ENCODE data around the gene ZFP69B.

DNA sequence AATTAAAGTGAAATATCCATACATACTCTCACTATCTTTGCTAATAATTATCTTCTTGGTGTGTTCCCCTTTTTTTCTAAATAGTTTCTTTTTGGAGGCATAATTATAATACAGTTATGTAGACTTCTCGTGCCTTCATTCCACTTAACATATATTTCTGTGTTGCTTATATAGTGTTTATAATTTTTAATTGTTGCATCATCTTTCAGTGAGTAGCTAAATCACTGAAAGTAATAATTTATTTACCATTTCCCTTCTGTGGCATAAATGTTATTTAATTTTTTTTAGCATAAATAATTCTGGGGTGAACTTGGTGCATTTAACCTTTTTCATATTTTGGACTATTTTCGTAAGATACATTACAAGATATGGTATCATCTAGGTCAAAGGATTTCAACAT lies 38.4 kb upstream of the ZFP69B start:
- no peak for TF ChIP-seq EZH2 (IDR thresholded peaks at IDR 0.05; ENCODE audit: borderline replicate concordance, insufficient read depth, low read depth, low read length, poor library complexity, severe bottlenecking)
- TF ChIP-seq, protein P1, sequence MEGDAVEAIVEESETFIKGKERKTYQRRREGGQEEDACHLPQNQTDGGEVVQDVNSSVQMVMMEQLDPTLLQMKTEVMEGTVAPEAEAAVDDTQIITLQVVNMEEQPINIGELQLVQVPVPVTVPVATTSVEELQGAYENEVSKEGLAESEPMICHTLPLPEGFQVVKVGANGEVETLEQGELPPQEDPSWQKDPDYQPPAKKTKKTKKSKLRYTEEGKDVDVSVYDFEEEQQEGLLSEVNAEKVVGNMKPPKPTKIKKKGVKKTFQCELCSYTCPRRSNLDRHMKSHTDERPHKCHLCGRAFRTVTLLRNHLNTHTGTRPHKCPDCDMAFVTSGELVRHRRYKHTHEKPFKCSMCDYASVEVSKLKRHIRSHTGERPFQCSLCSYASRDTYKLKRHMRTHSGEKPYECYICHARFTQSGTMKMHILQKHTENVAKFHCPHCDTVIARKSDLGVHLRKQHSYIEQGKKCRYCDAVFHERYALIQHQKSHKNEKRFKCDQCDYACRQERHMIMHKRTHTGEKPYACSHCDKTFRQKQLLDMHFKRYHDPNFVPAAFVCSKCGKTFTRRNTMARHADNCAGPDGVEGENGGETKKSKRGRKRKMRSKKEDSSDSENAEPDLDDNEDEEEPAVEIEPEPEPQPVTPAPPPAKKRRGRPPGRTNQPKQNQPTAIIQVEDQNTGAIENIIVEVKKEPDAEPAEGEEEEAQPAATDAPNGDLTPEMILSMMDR (IDR thresholded peaks at IDR 0.05), result no peak
